A549 treated with Mapracorat at 1 μM for 4 hours (cell line): ENCODE results near the gene RUNX2. TPM values are rescaled to one million over a fixed set of nuclear protein-coding genes. Genes with fewer than 3 reads are reported as not detected.

Experiments
- total RNA-seq: library from RNA; stranded (reverse); fragments of 200-300 nt; extraction: Qiagen RNA extraction; gene quantifications from 5 replicates; pipeline ENCODE4 v1.2.3, GENCODE V29; 2022

RUNX2 gene
- total RNA-seq, result 1.0 to 1.6 TPM (median 1.2 TPM) in 5 replicates

DNA sequence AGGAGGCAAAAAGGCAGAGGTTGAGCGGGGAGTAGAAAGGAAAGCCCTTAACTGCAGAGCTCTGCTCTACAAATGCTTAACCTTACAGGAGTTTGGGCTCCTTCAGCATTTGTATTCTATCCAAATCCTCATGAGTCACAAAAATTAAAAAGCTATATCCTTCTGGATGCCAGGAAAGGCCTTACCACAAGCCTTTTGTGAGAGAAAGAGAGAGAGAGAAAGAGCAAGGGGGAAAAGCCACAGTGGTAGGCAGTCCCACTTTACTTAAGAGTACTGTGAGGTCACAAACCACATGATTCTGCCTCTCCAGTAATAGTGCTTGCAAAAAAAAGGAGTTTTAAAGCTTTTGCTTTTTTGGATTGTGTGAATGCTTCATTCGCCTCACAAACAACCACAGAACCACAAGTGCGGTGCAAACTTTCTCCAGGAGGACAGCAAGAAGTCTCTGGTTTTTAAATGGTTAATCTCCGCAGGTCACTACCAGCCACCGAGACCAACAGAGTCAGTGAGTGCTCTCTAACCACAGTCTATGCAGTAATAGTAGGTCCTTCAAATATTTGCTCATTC lies at the start of gene RUNX2:
RUNX2 (plus strand) TSS at position 375 of the 567 bp plus-strand sequence. CDS start 397 bp downstream, outside the sequence.

DNA sequence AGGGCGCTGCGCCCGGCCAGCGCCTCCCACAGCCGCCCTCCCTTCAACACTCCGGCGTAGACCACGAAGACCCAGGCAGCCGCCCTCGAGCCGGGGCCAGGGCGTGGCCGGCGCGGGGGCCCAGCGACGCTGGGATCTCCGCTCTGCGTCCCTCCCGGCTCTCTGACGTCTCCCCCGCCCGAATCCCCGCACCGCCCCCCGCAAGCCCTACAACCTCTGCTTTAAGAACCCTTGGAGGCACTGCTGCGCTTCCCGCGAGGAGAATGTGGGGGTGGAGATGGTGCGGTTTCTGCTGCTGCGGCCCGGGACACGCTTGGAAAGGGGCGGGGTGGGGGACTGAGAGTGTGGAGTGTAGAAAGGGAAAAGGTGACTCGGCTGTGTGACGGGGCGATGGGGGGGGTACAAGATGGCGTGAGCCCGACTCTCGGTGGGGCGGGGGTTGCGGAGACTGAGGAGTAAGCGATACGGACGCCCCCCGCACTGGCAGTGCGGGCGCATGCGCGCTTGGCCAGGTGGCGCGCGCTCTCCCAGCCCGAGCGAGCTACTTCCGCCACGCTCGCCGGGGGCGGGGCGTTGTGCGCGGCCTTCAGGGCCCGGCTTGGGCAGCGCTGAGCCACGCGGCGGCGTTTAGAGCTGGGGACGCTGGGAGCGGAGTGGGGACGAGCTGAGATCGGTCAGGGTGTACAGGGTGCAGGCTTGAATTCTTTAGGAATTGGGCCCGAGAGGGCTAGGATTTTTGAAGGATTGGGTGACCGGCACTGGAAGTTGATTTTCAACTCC lies 49.6 kb downstream of the RUNX2 start, which contains the start of gene SUPT3H:
SUPT3H (minus strand) TSS at position 381 of the 780 bp plus-strand sequence.

Other genes with a start within 250 kb of the RUNX2 start
- 3.2 to 5.3 TPM (median 4.7 TPM) in 5 replicates for gene SUPT3H, start 49.6 kb downstream of the RUNX2 start, total RNA-seq